HL-60 (cell line): ENCODE data around the gene C2orf80.

Source experiments
- POLR2AphosphoS5 ChIP-seq: IDR thresholded peaks from 2 replicates; pipeline ENCODE4 v1.6.1; 2012; ENCODE audit warnings: low read depth
- TF ChIP-seq, protein P1 (sequence below): IDR thresholded peaks from one replicate; pipeline ENCODE4 v1.5.1; 2011; ENCODE audit warnings: low read length, control low read depth, inconsistent platforms; ENCODE audit not compliant: insufficient read depth

DNA sequence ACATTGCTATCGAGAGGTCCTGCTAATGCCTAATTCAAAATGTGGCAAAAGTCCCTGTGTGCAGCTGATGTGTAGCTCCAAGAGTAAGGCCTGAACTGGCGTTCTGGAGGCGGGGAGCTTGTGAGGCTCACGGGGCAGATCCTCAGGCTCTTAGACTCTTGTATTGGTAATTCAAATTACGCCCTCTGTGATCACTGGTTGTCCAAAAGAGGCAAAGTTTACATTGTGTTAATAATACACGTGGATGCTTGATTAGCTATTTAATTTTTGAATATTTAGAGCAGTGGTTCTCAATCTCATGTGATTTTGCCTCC is 14.0 kb downstream of the C2orf80 start:
- TF ChIP-seq, protein P1, sequence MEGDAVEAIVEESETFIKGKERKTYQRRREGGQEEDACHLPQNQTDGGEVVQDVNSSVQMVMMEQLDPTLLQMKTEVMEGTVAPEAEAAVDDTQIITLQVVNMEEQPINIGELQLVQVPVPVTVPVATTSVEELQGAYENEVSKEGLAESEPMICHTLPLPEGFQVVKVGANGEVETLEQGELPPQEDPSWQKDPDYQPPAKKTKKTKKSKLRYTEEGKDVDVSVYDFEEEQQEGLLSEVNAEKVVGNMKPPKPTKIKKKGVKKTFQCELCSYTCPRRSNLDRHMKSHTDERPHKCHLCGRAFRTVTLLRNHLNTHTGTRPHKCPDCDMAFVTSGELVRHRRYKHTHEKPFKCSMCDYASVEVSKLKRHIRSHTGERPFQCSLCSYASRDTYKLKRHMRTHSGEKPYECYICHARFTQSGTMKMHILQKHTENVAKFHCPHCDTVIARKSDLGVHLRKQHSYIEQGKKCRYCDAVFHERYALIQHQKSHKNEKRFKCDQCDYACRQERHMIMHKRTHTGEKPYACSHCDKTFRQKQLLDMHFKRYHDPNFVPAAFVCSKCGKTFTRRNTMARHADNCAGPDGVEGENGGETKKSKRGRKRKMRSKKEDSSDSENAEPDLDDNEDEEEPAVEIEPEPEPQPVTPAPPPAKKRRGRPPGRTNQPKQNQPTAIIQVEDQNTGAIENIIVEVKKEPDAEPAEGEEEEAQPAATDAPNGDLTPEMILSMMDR = no peak
- TF ChIP-seq POLR2AphosphoS5 = no peak
